ENCODE data around the gene UACA. TPM values are rescaled to one million over a fixed set of nuclear protein-coding genes. Genes with fewer than 3 reads are reported as not detected.

Gene UACA
- total and polyA plus RNA-seq, 2 experiments from 2014 or later: 21.5 to 35.8 TPM

- TF ChIP-seq ZNF462 (CRISPR knock-in tag; IDR thresholded peaks at IDR 0.05): no peak
Observed at GRCh38 chr15:70690491-70691276, 72.7 kb downstream of the UACA start (continued).

- H3K27ac Mint-ChIP-seq: no peak overlapping the region
- peaks cover 3% of the 10 kb centered on the region; the same call in 1 of the 3 replicates for H3K36me3 Mint-ChIP-seq (ENCODE audit: low read depth)
- H3K4me1 ChIP-seq (ENCODE audit: insufficient read depth): peaks cover 16% of the 10 kb centered on the region
- ATAC-seq: no peak
- no peak overlapping the region for H3K4me2 ChIP-seq
- H3K4me3 ChIP-seq: no peak overlapping the region
- H3K27ac ChIP-seq (ENCODE audit: low read depth): no peak overlapping the region
- DNase-seq (ENCODE audit: low spot score): no peak
- no peaks in the 10 kb centered on the region for H3K36me3 ChIP-seq (ENCODE audit: insufficient read depth)
- no peak overlapping the region for H3K4me3 Mint-ChIP-seq
- peaks cover 12% of the 10 kb centered on the region; the same call in 2 of the 3 replicates for H3K4me1 Mint-ChIP-seq
- H3F3A ChIP-seq (replicated peaks; ENCODE audit: low read depth): no peaks in the 10 kb centered on the region
- no peaks in the 10 kb centered on the region for H3K9me2 ChIP-seq (ENCODE audit: insufficient read depth)
- H4K20me1 ChIP-seq (replicated peaks; ENCODE audit: insufficient read depth): no peaks in the 10 kb centered on the region
- no peaks in the 10 kb centered on the region for H3K9me3 Mint-ChIP-seq
- peaks cover 1% of the 10 kb centered on the region for H3K27me3 Mint-ChIP-seq (ENCODE audit: insufficient read depth, low read depth, poor library complexity)
- H3K27me3 ChIP-seq (ENCODE audit: insufficient read depth): no peaks in the 10 kb centered on the region
- H2AFZ ChIP-seq: no peak overlapping the region
- H3K79me2 ChIP-seq (replicated peaks; ENCODE audit: insufficient read depth): no peaks in the 10 kb centered on the region
- TF ChIP-seq JUNB (IDR thresholded peaks at IDR 0.05; ENCODE audit: unreplicated experiment): no peak
- no peak for TF ChIP-seq STAT1 (IDR thresholded peaks at IDR 0.05; ENCODE audit: unreplicated experiment)
- no peak for TF ChIP-seq REST (IDR thresholded peaks at IDR 0.05; ENCODE audit: unreplicated experiment)
- no peak for TF ChIP-seq POLR2AphosphoS5 (IDR thresholded peaks at IDR 0.05; ENCODE audit: low read depth)
- no peak for TF ChIP-seq EZH2 (IDR thresholded peaks at IDR 0.05; ENCODE audit: low read depth, unreplicated experiment)
Observed at GRCh38 chr15:70690021-70690420, 73.3 kb downstream of the UACA start.

Data from GM23338 (cell line).